GM12865 (cell line): ENCODE measurements around the gene IGLL5.

Experiments used
- DNase-seq: peaks from one replicate; pipeline ENCODE4 v3.0.0; 2010; ENCODE audit warnings: low read depth
- H3K4me3 ChIP-seq: 2 replicates; pipeline ENCODE4 v1.5.1; 2011; ENCODE audit warnings: mild to moderate bottlenecking, low read depth, low read length, control low read depth
- CTCF ChIP-seq: IDR thresholded peaks from 2 replicates; pipeline ENCODE4 v1.5.1; 2011; ENCODE audit warnings: low read length, control low read depth, low read depth, inconsistent platforms; ENCODE audit not compliant: insufficient read depth; ENCODE audit errors: missing control alignments

Gene IGLL5

GRCh38 chr22:22923930-22924329, 36.3 kb downstream of the IGLL5 start:
- no peak overlapping the region for H3K4me3 ChIP-seq
- no peak for TF ChIP-seq CTCF
- no peak for DNase-seq

GRCh38 chr22:22924369-22925145, 36.9 kb downstream of the IGLL5 start:
- no peak for TF ChIP-seq CTCF
- no peak overlapping the region for H3K4me3 ChIP-seq
- DNase-seq = no peak

GRCh38 chr22:22925146-22925804, 37.7 kb downstream of the IGLL5 start:
- no peak overlapping the region for H3K4me3 ChIP-seq
- TF ChIP-seq CTCF = no peak
- no peak for DNase-seq

- DNase-seq = no peak
- H3K4me3 ChIP-seq = no peak overlapping the region
Observed at GRCh38 chr22:22925805-22926369, 38.3 kb downstream of the IGLL5 start.

GRCh38 chr22:22926370-22927195, 39.0 kb downstream of the IGLL5 start:
- DNase-seq = no peak
- TF ChIP-seq CTCF = no peak

More at GRCh38 chr22:22925805-22926369, 38.3 kb downstream of the IGLL5 start:
- TF ChIP-seq CTCF = no peak

GRCh38 chr22:22927196-22927887, 39.7 kb downstream of the IGLL5 start:
- no peak for DNase-seq
- no peak overlapping the region for H3K4me3 ChIP-seq
- TF ChIP-seq CTCF = no peak

More at GRCh38 chr22:22926370-22927195, 39.0 kb downstream of the IGLL5 start:
- no peak overlapping the region for H3K4me3 ChIP-seq
